Measurements from ENCODE around the gene SMIM45.

GRCh38 chr22:41927813-41928212 lies 24.1 kb upstream of the SMIM45 start:
- TF ChIP-seq POLR2A (IDR thresholded peaks at IDR 0.05) = no peak
- TF ChIP-seq CTCF (IDR thresholded peaks at IDR 0.05) = no peak
